ENCODE results near the gene FAM124B.

FAM124B gene

GRCh38 chr2:224333726-224334482 lies 68.0 kb downstream of the FAM124B start:
- DNase-seq: no peak

GRCh38 chr2:224331698-224332097 lies 70.2 kb downstream of the FAM124B start:
- DNase-seq: no peak

- DNase-seq: no peak
These were observed 73.1 kb downstream of the FAM124B start for GRCh38 chr2:224328798-224329197.
